C1 segment of cervical spinal cord (tissue), 14 donors: ENCODE data around the gene STX8.
A peak's percentile ranks its signal among the peaks of the same experiment; 100 is the strongest.

Experiments
- DNase-seq, 14 donors: peaks; one replicate each; lab custom pipeline; 2025; lab: John Stamatoyannopoulos, UW

Gene STX8

GRCh38 chr17:9444687-9445086 is 130.9 kb downstream of the STX8 start:
- DNase-seq = peak in 3 of 14 donors; percentile 1 to 14 (median 4)

DNA sequence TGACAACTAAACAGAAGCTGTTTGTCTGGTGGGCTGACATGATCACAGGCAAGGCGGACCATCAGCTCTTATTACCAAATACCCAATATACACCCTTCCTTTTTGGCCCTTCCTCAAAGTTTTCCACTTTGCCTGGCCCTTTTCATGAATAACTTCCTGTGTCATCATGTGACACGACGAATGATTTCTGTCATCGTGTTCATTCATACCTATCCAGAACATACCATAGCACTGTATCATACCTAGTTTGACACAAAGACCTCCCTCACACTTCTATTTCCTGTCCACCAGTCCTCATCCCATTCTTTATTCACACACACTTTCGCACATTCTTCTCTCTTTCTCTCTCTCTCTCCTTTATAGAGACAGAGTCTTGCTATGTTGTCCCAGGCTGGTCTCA is 131.8 kb downstream of the STX8 start:
- DNase-seq = no peak

DNA sequence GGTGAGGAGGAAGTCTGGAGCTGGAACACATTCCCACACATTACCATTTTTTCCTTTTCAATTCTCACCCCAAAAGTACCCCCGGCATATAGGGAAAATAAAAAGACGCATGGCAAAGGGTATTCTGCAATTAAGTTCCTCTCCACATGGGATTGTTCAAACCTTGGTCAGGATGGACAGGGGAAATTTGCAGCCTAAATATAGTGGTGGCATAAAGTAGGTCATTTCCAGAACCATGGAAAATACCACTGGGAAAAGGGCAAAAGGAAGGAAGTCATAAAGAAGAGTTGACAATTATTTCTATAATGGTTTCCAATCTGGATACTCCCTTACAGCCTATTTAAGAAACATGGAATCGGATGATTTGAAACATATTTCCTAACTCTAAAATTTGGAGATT is 135.8 kb downstream of the STX8 start:
- no peak for DNase-seq

DNA sequence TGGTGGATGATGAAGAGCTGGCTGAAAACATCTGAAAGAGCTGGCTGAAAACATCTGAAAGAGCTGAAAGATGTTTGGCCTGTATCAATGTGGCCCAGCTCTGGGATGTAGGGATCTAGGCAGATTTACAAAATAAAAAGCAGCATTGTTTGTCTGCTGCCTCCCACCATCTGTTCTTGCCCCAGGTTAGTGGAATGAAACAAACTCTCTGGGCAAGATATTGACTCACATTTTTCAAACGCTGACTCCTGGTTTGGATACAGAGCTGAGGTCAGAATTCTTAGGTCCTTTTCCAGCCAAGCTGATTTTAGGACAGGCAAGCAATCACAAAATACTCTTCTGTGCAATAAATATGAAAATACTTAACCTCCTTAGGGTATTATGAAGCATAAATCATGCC is 139.0 kb downstream of the STX8 start:
- DNase-seq = no peak

DNA sequence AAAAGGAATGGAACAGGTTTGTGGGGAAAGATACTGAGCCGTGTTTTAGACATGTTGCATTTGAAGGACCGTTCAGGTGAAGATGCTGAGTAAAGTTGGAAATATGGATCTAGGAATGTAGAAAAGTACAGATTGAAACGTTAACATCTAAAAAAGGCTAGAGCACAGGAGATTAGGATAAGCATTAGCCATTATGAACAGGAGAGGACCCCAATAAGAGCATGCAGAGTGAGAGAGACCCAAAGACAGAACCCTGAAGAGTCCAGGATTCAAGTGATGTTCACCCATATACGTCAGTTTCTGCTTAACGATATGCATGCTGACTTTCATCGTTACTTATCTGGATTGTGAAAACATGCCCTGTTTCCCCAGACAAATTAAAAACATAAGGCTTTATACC is 140.5 kb downstream of the STX8 start:
- no peak for DNase-seq

DNA sequence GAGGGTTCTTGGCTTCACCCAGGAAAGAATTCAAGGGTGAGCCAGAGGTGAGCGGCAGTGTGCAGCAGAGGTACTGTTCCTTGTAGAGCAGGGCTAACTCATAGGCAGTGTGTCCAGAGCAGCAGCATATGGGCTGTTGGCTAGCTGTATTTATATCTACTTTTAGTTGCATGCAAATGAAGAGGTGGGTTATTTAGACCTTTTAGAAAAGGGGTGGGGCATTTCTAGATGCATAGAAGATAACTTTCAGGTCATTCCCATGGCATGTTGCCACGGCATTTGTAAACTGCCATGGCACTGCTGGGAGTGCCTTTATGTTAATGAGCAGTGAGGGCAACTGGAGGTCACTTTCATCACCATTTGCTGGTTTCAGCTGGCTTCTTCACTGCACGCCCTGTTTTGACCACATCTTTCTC is 141.0 kb downstream of the STX8 start:
- no peak for DNase-seq

DNA sequence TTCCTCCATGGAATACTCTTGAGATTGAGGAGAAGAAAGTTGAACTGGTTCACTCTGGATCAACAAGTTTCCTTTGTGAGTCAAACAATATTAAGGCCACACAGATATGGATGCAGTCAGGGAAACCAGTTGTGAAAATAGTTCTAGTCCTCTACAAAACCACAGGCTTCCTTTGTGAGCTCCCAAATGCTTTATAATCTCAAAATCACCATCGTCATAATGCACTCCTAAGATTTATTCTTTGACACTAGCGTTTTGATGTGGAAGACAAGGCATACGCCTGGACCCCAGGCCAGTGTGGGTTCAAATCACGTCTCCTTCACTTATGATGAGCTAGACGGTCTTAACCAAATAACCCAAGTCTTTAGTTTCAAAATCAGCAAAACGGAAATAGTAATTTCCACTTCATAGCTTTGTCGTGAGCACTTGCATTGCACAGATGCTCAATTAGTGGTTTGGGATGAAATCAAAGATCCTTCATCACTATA is 142.6 kb downstream of the STX8 start:
- no peak for DNase-seq

GRCh38 chr17:9432134-9432885 is 143.3 kb downstream of the STX8 start:
- DNase-seq = no peak

DNA sequence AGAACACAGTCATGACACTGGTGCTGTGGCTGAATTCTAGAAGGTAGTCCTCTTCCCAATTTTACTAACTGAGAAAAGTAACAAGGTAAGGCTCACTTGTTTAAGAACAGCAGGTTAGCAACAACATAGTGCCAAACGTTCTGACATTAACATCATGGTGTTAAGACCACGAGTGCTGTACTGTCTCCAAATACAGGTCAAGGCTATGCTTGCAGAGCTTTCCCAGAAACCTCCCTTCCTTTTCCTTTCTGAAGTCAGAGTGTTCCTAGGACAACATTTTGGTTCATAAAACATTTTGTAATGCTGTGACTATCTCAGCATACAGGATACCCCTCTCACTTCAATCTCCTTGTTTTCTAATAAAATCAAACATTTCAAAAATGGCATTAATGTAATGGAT is 144.0 kb downstream of the STX8 start:
- DNase-seq = no peak

DNA sequence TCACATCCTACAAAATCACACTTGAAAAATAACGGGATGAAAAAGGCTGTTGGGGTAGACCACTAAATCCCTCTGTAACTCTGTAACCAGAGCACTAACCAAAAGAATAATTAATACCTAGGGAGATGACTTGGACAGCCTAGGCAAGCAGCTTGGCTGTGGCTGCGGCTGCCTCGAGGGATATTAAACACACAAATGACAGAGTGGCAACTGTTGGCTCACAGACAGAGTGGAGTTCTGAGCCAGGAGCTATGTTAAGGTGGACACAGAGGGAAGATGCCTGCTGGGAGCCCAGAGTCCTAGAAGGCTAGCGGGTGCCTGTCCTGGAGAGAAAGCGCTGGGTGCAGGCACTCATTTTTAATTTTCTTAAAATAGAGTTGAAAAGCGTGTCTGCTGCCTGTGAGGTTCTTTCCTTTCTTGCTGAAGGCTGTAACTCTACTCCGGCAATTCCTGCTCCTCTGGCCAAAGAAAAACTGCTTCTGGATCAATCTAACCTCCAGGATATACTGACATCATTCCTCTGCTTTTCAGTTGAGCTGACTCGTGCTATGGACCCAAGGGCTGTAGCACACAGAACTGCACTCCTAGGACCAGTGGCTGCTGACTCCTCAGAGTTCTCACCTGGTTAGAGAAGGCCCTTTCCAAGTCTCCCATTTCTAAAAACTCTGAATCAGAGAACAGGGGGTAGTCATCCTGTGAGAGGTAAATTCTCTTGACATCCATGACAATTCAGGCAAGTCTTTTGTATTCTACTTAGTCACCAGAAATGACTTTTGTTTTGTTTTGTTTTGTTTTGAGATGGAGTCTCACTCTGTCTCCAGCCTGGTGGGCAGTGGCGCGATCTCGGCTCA is 147.9 kb downstream of the STX8 start:
- peak in 1 of 14 donors; percentile 26 for DNase-seq

GRCh38 chr17:9424071-9424640 is 151.5 kb downstream of the STX8 start:
- no peak for DNase-seq

GRCh38 chr17:9421525-9421924 is 154.1 kb downstream of the STX8 start:
- DNase-seq = no peak

DNA sequence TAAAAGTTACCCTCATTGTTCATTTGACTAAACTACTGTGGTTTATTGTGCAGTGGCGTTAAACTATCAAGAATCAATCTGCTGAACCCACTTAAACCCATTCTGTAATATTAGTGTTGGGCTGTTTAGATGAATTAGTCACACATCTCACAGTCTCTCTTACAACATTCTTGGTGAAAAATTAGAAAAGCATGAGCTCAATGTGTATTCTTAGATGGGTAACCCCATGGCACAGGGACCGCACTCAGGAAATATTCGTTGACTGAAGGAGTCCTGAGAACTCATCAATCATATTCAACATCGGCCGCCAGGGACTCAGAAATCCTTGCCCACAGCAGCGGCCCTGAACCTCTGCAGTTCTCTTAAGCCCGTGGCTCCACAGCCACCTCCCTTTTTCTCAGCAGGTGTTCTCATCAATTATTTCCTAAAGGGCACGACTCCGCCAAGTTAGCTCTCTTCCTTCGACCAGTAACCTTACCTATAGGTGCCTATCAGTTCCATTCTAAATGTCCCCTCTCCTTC is 155.6 kb downstream of the STX8 start:
- no peak for DNase-seq

GRCh38 chr17:9414471-9414870 is 161.1 kb downstream of the STX8 start:
- DNase-seq = no peak

DNA sequence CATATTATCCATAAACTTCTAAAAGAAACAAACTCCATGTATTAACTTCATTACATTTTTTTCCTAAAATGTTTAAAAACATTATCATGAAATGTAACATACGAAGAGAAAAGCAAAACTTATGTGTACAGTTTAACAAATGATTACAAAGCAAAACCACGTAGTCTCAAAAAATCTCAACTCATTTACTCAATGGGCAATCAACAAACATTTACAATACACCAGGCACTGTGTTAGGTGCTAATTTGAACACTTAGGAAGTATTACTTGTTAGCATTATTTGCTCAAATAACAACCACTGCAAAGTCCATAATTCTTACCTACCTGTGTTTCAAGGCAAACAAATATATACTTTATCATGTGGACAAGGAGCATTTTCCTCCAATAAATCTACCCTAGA is 164.9 kb downstream of the STX8 start:
- DNase-seq = no peak

- DNase-seq = no peak
Observed at GRCh38 chr17:9410301-9410700, 165.3 kb downstream of the STX8 start.

- DNase-seq = no peak
Observed at GRCh38 chr17:9409878-9410277, 165.7 kb downstream of the STX8 start.

- DNase-seq = no peak
Observed at GRCh38 chr17:9408868-9409829, 166.5 kb downstream of the STX8 start.

- DNase-seq = no peak
Observed at GRCh38 chr17:9408381-9408780, 167.2 kb downstream of the STX8 start.

GRCh38 chr17:9406046-9406606 is 169.5 kb downstream of the STX8 start:
- DNase-seq = no peak

DNA sequence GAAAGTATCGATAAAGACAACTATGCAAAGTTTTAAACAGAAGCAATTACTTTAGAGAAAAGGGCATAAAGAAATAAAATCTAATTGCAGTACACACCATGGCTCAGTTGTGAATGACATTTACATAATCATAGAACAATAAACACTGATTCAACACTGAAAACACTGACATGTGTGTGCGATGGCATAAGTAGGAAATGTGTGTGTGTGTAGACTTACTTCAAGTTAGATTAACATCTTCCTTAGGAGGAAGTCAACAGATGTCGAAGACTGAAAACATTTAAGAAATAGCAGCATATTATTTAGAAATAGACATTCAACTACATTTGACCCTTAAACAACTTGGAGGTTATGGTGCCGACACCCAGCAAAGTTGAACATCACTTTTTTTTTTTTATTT is 172.4 kb downstream of the STX8 start:
- DNase-seq = no peak
